Medulla oblongata (tissue), 1 donor: ENCODE data around the gene BCL2L12.
"Not testable (repeated sequence)": the region's sequence is repeated elsewhere in the genome, so short reads cannot be mapped to it uniquely, and the experiment has no call there.

ENCODE experiments used
- DNase-seq: peaks from one replicate; pipeline ENCODE4 v3.0.0-alpha.2; 2015; ENCODE audit errors: extremely low spot score

The BCL2L12 gene

GRCh38 chr19:49710372-49710951, 44.7 kb downstream of the BCL2L12 start:
- no peak for DNase-seq

GRCh38 chr19:49712397-49712859, 46.7 kb downstream of the BCL2L12 start:
- DNase-seq = no peak

GRCh38 chr19:49713236-49713845, 47.6 kb downstream of the BCL2L12 start:
- no peak for DNase-seq

GRCh38 chr19:49716154-49716553, 50.4 kb downstream of the BCL2L12 start:
- DNase-seq = no peak

- DNase-seq = peak; percentile 4
Observed at GRCh38 chr19:49718511-49718910, 52.8 kb downstream of the BCL2L12 start.

- no peak for DNase-seq
Observed at GRCh38 chr19:49718991-49719390, 53.3 kb downstream of the BCL2L12 start.

- not testable (repeated sequence) for DNase-seq
Observed at GRCh38 chr19:49719420-49719819, 53.7 kb downstream of the BCL2L12 start.
